A673 (cell line): ENCODE data around the gene SINHCAF. TPM values are rescaled to one million over a fixed set of nuclear protein-coding genes. Genes with fewer than 3 reads are reported as not detected.
"Not testable (repeated sequence)": the region's sequence is repeated elsewhere in the genome, so short reads cannot be mapped to it uniquely, and the experiment has no call there.

Experiments used
- BruUV-seq: library from RNA; stranded (reverse); fragments of 400-500 nt; replicated peaks from 2 replicates; lab custom pipeline; 2021; lab: Mats Ljungman, UMichigan
- CTCF ChIA-PET: fragments of 300-600 bp; sonication (Branson Sonifier 250); formaldehyde crosslinking; loops from one replicate; lab custom pipeline; 2022; ENCODE audit warnings: antibody characterized with exemption; lab: Charles Lee
- POLR2A ChIA-PET: fragments of 300-600 bp; sonication (Branson Sonifier 250); formaldehyde crosslinking; loops from one replicate; lab custom pipeline; 2022; ENCODE audit warnings: antibody characterized with exemption; ENCODE audit not compliant: low non-redundant PET; lab: Charles Lee
- DNase-seq: peaks from one replicate; pipeline ENCODE4 v3.0.0-alpha.2; 2015; ENCODE audit warnings: low spot score
- H3K27ac ChIP-seq: fragments of 200-600 bp; sonication (generic); 2 replicates; pipeline ENCODE4 v1.5.1; 2016; ENCODE audit warnings: mixed run types, low read depth, mild to moderate bottlenecking, mixed read lengths, antibody characterized with exemption, low read length; ENCODE audit not compliant: poor library complexity, severe bottlenecking
- H3K27me3 ChIP-seq: fragments of 200-600 bp; sonication (generic); replicated peaks from 2 replicates; pipeline ENCODE4 v1.6.1; 2017; ENCODE audit warnings: mixed run types, low read depth, mild to moderate bottlenecking, mixed read lengths, antibody characterized with exemption, low read length; ENCODE audit not compliant: insufficient read depth, poor library complexity
- H3K36me3 ChIP-seq: fragments of 200-600 bp; sonication (generic); 2 replicates; pipeline ENCODE4 v1.6.1; 2016; ENCODE audit warnings: mixed run types, mild to moderate bottlenecking, mixed read lengths, antibody characterized with exemption, low read length; ENCODE audit not compliant: insufficient read depth, poor library complexity, severe bottlenecking
- H3K4me1 ChIP-seq: fragments of 200-600 bp; sonication (generic); 2 replicates; pipeline ENCODE4 v1.6.1; 2017; ENCODE audit warnings: mixed run types, mild to moderate bottlenecking, mixed read lengths, antibody characterized with exemption, low read length; ENCODE audit not compliant: insufficient read depth, poor library complexity, severe bottlenecking
- H3K4me3 ChIP-seq: fragments of 200-600 bp; sonication (generic); 2 replicates; pipeline ENCODE4 v1.5.1; 2016; ENCODE audit warnings: low read depth, mixed run types, mild to moderate bottlenecking, mixed read lengths, low read length; ENCODE audit not compliant: poor library complexity, severe bottlenecking
- H3K9me3 ChIP-seq: fragments of 200-600 bp; sonication (generic); 2 replicates; pipeline ENCODE4 v1.6.1; 2016; ENCODE audit warnings: mixed run types, low read depth, mild to moderate bottlenecking, mixed read lengths, antibody characterized with exemption, low read length; ENCODE audit not compliant: poor library complexity, severe bottlenecking
- EZH2 ChIP-seq: fragments of 200-600 bp; sonication (generic); IDR thresholded peaks from 2 replicates; pipeline ENCODE4 v1.6.1; 2017; ENCODE audit warnings: borderline replicate concordance, low read depth, mild to moderate bottlenecking, mixed read lengths, antibody characterized with exemption, low read length; ENCODE audit not compliant: poor library complexity, severe bottlenecking
- intact Hi-C: fragments of 100-400 bp; cut with micrococcal nuclease; formaldehyde crosslinking; loops from one replicate; pipeline ENCODE4 v1.10.0; 2022; ENCODE audit not compliant: unreplicated experiment
- total RNA-seq: library from RNA; stranded (reverse); gene quantifications from 2 replicates; pipeline ENCODE4 v1.2.3, GENCODE V29; 2021
- TF ChIP-seq, protein P1 (sequence below): fragments of 300-800, 200-600 bp; sonication (generic); conservative IDR thresholded peaks from 2 replicates; pipeline ENCODE4 v1.5.1; 2017; ENCODE audit warnings: low read depth, mild to moderate bottlenecking, antibody characterized with exemption, low read length, moderate library complexity, mixed read lengths

Gene SINHCAF
- total RNA-seq, 1 experiment from 2014 or later, result 137 TPM

- ChIA-PET POLR2A (no interaction called here), CTCF (no interaction called here)
- Histone ChIP-seq H3K4me3 (no peak overlapping the region), H3K27ac (no peak overlapping the region), H3K36me3 (peaks cover 4% of the 10 kb centered on the region), H3K9me3 (no peaks in the 10 kb centered on the region), H3K4me1 (no peaks in the 10 kb centered on the region), H3K27me3 (no peaks in the 10 kb centered on the region)
- no peak for DNase-seq
- no TSS peak for BruUV-seq
- TF ChIP-seq EZH2, result no peak
- TF ChIP-seq, protein P1, sequence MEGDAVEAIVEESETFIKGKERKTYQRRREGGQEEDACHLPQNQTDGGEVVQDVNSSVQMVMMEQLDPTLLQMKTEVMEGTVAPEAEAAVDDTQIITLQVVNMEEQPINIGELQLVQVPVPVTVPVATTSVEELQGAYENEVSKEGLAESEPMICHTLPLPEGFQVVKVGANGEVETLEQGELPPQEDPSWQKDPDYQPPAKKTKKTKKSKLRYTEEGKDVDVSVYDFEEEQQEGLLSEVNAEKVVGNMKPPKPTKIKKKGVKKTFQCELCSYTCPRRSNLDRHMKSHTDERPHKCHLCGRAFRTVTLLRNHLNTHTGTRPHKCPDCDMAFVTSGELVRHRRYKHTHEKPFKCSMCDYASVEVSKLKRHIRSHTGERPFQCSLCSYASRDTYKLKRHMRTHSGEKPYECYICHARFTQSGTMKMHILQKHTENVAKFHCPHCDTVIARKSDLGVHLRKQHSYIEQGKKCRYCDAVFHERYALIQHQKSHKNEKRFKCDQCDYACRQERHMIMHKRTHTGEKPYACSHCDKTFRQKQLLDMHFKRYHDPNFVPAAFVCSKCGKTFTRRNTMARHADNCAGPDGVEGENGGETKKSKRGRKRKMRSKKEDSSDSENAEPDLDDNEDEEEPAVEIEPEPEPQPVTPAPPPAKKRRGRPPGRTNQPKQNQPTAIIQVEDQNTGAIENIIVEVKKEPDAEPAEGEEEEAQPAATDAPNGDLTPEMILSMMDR, result no peak
- intact Hi-C loops, result no loop called here
These were observed 51.2 kb downstream of the SINHCAF start for GRCh38 chr12:31274520-31275300.

DNA sequence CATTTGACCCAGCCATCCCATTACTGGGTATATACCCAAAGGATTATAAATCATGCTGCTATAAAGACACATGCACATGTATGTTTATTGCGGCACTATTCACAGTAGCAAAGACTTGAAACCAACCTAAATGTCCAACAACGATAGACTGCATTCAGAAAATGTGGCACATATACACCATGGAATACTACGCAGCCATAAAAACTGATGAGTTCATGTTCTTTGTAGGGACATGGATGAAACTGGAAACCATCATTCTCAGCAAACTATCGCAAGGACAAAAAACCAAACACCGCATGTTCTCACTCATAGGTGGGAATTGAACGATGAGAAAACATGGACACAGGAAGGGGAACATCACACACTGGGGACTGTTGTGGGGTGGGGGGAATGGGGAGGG is 52.2 kb downstream of the SINHCAF start:
- BruUV-seq, CTCF ChIA-PET, intact Hi-C loops, H3K27me3 ChIP-seq, DNase-seq, H3K27ac ChIP-seq, H3K4me3 ChIP-seq, H3K36me3 ChIP-seq, H3K4me1 ChIP-seq, POLR2A ChIA-PET, H3K9me3 ChIP-seq: not testable (repeated sequence)

DNA sequence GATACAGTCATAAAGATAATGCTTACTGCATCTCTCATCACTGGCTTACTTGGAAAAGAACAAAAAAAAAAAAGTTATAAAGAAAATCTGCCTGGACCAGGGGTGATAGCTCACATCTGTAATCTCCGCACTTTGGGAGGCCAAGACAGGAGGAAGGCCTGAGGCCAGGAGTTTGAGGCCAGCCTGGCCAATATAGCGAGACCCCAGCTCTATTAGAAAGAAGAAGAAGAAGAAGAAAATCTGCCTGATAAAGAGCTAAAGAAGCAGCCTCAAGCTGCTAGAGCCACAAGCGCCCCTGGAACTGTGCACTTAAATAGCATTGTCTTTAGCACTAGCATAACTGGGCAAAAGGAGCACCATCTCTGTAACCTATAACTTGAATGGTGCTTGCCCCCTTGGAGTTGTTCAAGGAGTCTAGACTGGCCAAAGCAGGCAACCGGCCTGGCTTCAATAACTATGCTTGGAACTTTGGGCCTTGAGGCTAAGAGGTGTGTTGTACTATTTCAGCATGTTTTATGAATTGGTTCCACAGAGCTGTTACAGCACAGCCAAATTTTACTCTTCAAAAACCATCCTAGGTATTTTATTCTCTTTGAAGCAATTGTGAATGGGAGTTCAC is 53.2 kb downstream of the SINHCAF start:
- no peak for DNase-seq
- Histone ChIP-seq H3K4me3 (no peak overlapping the region), H3K9me3 (no peaks in the 10 kb centered on the region), H3K27ac (no peak overlapping the region), H3K36me3 (no peaks in the 10 kb centered on the region), H3K27me3 (no peaks in the 10 kb centered on the region), H3K4me1 (no peaks in the 10 kb centered on the region)
- no peak for TF ChIP-seq EZH2
- TF ChIP-seq, protein P1, result no peak
- BruUV-seq, result no TSS peak
- ChIA-PET CTCF (interaction anchor here (0.8 to 1.7 kb wide), 3 partner anchors 21 to 425 kb away, joined by 3 to 13 read pairs (median 12); no protein-coding TSS in a partner anchor), POLR2A (no interaction called here)
- intact Hi-C loops, result no loop called here
